Activated CD4-positive, alpha-beta memory T cell treated with anti-CD3 and anti-CD28 coated beads for 36 hours (primary cell): Measurements from ENCODE around the gene STXBP6. TPM values are rescaled to one million over a fixed set of nuclear protein-coding genes. Genes with fewer than 3 reads are reported as not detected.

Source experiments
- CTCF ChIA-PET: fragments of 350-600 bp; sonication (Branson Sonifier 250); formaldehyde crosslinking; loops from one replicate; lab custom pipeline; 2021; ENCODE audit warnings: antibody characterized with exemption, inconsistent platforms; lab: Charles Lee
- POLR2A ChIA-PET: fragments of 350-600 bp; sonication (Branson Sonifier 250); formaldehyde crosslinking; loops from one replicate; lab custom pipeline; 2021; ENCODE audit warnings: antibody characterized with exemption; lab: Charles Lee
- DNase-seq: peaks from one replicate; pipeline ENCODE4 v3.0.0-alpha.2; 2020
- H3K27ac Mint-ChIP-seq: one replicate; pipeline ENCODE4 v1.8.0; 2021; ENCODE audit warnings: mixed read lengths
- H3K27me3 Mint-ChIP-seq: one replicate; pipeline ENCODE4 v1.8.0; 2021; ENCODE audit warnings: mixed read lengths
- H3K36me3 Mint-ChIP-seq: one replicate; pipeline ENCODE4 v1.8.0; 2021; ENCODE audit warnings: mixed read lengths
- H3K4me1 Mint-ChIP-seq: one replicate; pipeline ENCODE4 v1.8.0; 2021; ENCODE audit warnings: low read depth, mixed read lengths
- H3K4me3 Mint-ChIP-seq: one replicate; pipeline ENCODE4 v1.8.0; 2021; ENCODE audit warnings: mild to moderate bottlenecking, mixed read lengths
- H3K9me3 Mint-ChIP-seq: one replicate; pipeline ENCODE4 v1.8.0; 2021; ENCODE audit warnings: mixed read lengths
- intact Hi-C: fragments of 100-400 bp; cut with micrococcal nuclease; formaldehyde crosslinking; loops from one replicate; pipeline ENCODE4 v1.15.1; 2023
- total RNA-seq, 2 experiments: library from RNA; stranded (reverse); gene quantifications; one replicate each; pipeline ENCODE4 v1.2.3, GENCODE V29; 2021

The STXBP6 gene
- total RNA-seq, 2 experiments from 2014 or later: not detected

GRCh38 chr14:24913746-24914145 lies 136.2 kb downstream of the STXBP6 start:
- Mint-ChIP-seq H3K27me3 (peaks cover 13% of the 10 kb centered on the region), H3K36me3 (no peaks in the 10 kb centered on the region), H3K4me1 (no peaks in the 10 kb centered on the region), H3K9me3 (no peaks in the 10 kb centered on the region), H3K4me3 (no peak overlapping the region), H3K27ac (no peak overlapping the region)
- DNase-seq: no peak
- CTCF ChIA-PET: no interaction called here
- POLR2A ChIA-PET: no interaction called here
- intact Hi-C loops: no loop called here

GRCh38 chr14:24913021-24913420 lies 136.9 kb downstream of the STXBP6 start:
- no peaks in the 10 kb centered on the region for H3K9me3 Mint-ChIP-seq
- peaks cover 13% of the 10 kb centered on the region for H3K27me3 Mint-ChIP-seq
- H3K36me3 Mint-ChIP-seq: no peaks in the 10 kb centered on the region
- CTCF ChIA-PET: no interaction called here
- no peaks in the 10 kb centered on the region for H3K4me1 Mint-ChIP-seq
- no peak for DNase-seq
- intact Hi-C loops: no loop called here
- no peak overlapping the region for H3K4me3 Mint-ChIP-seq
- POLR2A ChIA-PET: no interaction called here
- no peak overlapping the region for H3K27ac Mint-ChIP-seq

GRCh38 chr14:24911324-24912109 lies 138.4 kb downstream of the STXBP6 start:
- H3K4me3 Mint-ChIP-seq: no peak overlapping the region
- peaks cover 6% of the 10 kb centered on the region for H3K27me3 Mint-ChIP-seq
- DNase-seq: no peak
- no peaks in the 10 kb centered on the region for H3K9me3 Mint-ChIP-seq
- intact Hi-C loops: no loop called here
- H3K36me3 Mint-ChIP-seq: no peaks in the 10 kb centered on the region
- H3K4me1 Mint-ChIP-seq: no peaks in the 10 kb centered on the region
- ChIA-PET CTCF (no interaction called here), POLR2A (interaction anchor here (1.3 kb wide), 1 partner anchor 13 kb away, joined by 3 read pairs; no protein-coding TSS in a partner anchor)
- H3K27ac Mint-ChIP-seq: no peak overlapping the region

GRCh38 chr14:24910408-24910986 lies 139.4 kb downstream of the STXBP6 start:
- DNase-seq: no peak
- Mint-ChIP-seq H3K36me3 (no peaks in the 10 kb centered on the region), H3K9me3 (no peaks in the 10 kb centered on the region), H3K27me3 (peaks cover 6% of the 10 kb centered on the region), H3K4me1 (no peaks in the 10 kb centered on the region), H3K27ac (no peak overlapping the region), H3K4me3 (no peak overlapping the region)
- ChIA-PET POLR2A (interaction anchor here (1.3 kb wide), 1 partner anchor 14 kb away, joined by 3 read pairs; no protein-coding TSS in a partner anchor), CTCF (no interaction called here)
- intact Hi-C loops: no loop called here

GRCh38 chr14:24909523-24910302 lies 140.2 kb downstream of the STXBP6 start:
- Mint-ChIP-seq H3K27me3 (peaks cover 6% of the 10 kb centered on the region), H3K4me1 (no peaks in the 10 kb centered on the region), H3K36me3 (no peaks in the 10 kb centered on the region), H3K4me3 (no peak overlapping the region), H3K9me3 (no peaks in the 10 kb centered on the region), H3K27ac (no peak overlapping the region)
- ChIA-PET POLR2A (no interaction called here), CTCF (no interaction called here)
- intact Hi-C loops: no loop called here
- DNase-seq: no peak

GRCh38 chr14:24908592-24909236 lies 141.2 kb downstream of the STXBP6 start:
- ChIA-PET CTCF (no interaction called here), POLR2A (no interaction called here)
- no peaks in the 10 kb centered on the region for H3K36me3 Mint-ChIP-seq
- no peak for DNase-seq
- H3K27ac Mint-ChIP-seq: no peak overlapping the region
- H3K27me3 Mint-ChIP-seq: peaks cover 6% of the 10 kb centered on the region
- no peaks in the 10 kb centered on the region for H3K4me1 Mint-ChIP-seq
- intact Hi-C loops: no loop called here
- H3K9me3 Mint-ChIP-seq: no peaks in the 10 kb centered on the region
- no peak overlapping the region for H3K4me3 Mint-ChIP-seq

- CTCF ChIA-PET: no interaction called here
- peaks cover 5% of the 10 kb centered on the region for H3K27me3 Mint-ChIP-seq
- DNase-seq: no peak
- no peak overlapping the region for H3K4me3 Mint-ChIP-seq
- no peaks in the 10 kb centered on the region for H3K36me3 Mint-ChIP-seq
- H3K4me1 Mint-ChIP-seq: no peaks in the 10 kb centered on the region
- no peaks in the 10 kb centered on the region for H3K9me3 Mint-ChIP-seq
- H3K27ac Mint-ChIP-seq: no peak overlapping the region
- intact Hi-C loops: no loop called here
- POLR2A ChIA-PET: no interaction called here
These were observed 145.4 kb downstream of the STXBP6 start for GRCh38 chr14:24904533-24904932.

GRCh38 chr14:24903337-24903736 lies 146.6 kb downstream of the STXBP6 start:
- Mint-ChIP-seq H3K27me3 (peaks cover 5% of the 10 kb centered on the region), H3K4me3 (no peak overlapping the region), H3K27ac (no peak overlapping the region), H3K36me3 (no peaks in the 10 kb centered on the region), H3K9me3 (no peaks in the 10 kb centered on the region), H3K4me1 (no peaks in the 10 kb centered on the region)
- ChIA-PET CTCF (no interaction called here), POLR2A (no interaction called here)
- intact Hi-C loops: no loop called here
- no peak for DNase-seq

- H3K4me1 Mint-ChIP-seq: no peaks in the 10 kb centered on the region
- intact Hi-C loops: no loop called here
- ChIA-PET POLR2A (no interaction called here), CTCF (no interaction called here)
- DNase-seq: no peak
- peaks cover 12% of the 10 kb centered on the region for H3K27me3 Mint-ChIP-seq
- H3K27ac Mint-ChIP-seq: no peak overlapping the region
- no peak overlapping the region for H3K4me3 Mint-ChIP-seq
- no peaks in the 10 kb centered on the region for H3K36me3 Mint-ChIP-seq
- no peaks in the 10 kb centered on the region for H3K9me3 Mint-ChIP-seq
These were observed 149.5 kb downstream of the STXBP6 start for GRCh38 chr14:24900269-24901100.

GRCh38 chr14:24897793-24898192 lies 152.2 kb downstream of the STXBP6 start:
- Mint-ChIP-seq H3K27ac (no peak overlapping the region), H3K4me1 (no peaks in the 10 kb centered on the region), H3K27me3 (peaks cover 12% of the 10 kb centered on the region), H3K9me3 (no peaks in the 10 kb centered on the region), H3K36me3 (no peaks in the 10 kb centered on the region), H3K4me3 (no peak overlapping the region)
- DNase-seq: no peak
- ChIA-PET CTCF (no interaction called here), POLR2A (no interaction called here)
- intact Hi-C loops: no loop called here

- Mint-ChIP-seq H3K27me3 (peaks cover 10% of the 10 kb centered on the region), H3K27ac (no peak overlapping the region), H3K4me1 (no peaks in the 10 kb centered on the region), H3K9me3 (no peaks in the 10 kb centered on the region), H3K4me3 (no peak overlapping the region), H3K36me3 (no peaks in the 10 kb centered on the region)
- intact Hi-C loops: no loop called here
- CTCF ChIA-PET: no interaction called here
- POLR2A ChIA-PET: no interaction called here
- DNase-seq: no peak
These were observed 154.3 kb downstream of the STXBP6 start for GRCh38 chr14:24895622-24896021.
